Keratinocyte (primary cell): ENCODE measurements around the gene RBM26. TPM values are rescaled to one million over a fixed set of nuclear protein-coding genes. Genes with fewer than 3 reads are reported as not detected.

Experiments used
- DNase-seq: peaks from one replicate; pipeline ENCODE4 v3.0.0-alpha.2; 2011; ENCODE audit warnings: low read depth, missing footprints, low spot score
- FAIRE-seq: peaks from 2 replicates; lab custom pipeline; 2011; peaks lifted over from hg19 to GRCh38; lab: Jason Lieb, UNC
- H2AFZ ChIP-seq: 2 replicates; pipeline ENCODE4 v1.6.0; 2012; ENCODE audit warnings: low read length, control low read depth, inconsistent platforms; ENCODE audit not compliant: control insufficient read depth
- H3K27ac ChIP-seq: 2 replicates; pipeline ENCODE4 v1.5.1; 2011; ENCODE audit warnings: low read length; ENCODE audit not compliant: control insufficient read depth, insufficient read depth
- H3K27me3 ChIP-seq: 3 replicates; pipeline ENCODE4 v1.6.0; 2011; ENCODE audit warnings: low read length; ENCODE audit not compliant: control insufficient read depth, insufficient read depth; ENCODE audit errors: extremely low read depth
- H3K36me3 ChIP-seq, 2 experiments: 2 replicates in 1 of 2; 3 replicates in 1 of 2; pipeline ENCODE4 v1.5.1; 2011; ENCODE audit warnings: low read length in 2 of 2, mild to moderate bottlenecking in 1 of 2; ENCODE audit not compliant: control insufficient read depth in 2 of 2, insufficient read depth in 2 of 2; ENCODE audit errors: extremely low read depth in 1 of 2
- H3K4me1 ChIP-seq: 3 replicates; pipeline ENCODE4 v1.5.1; 2011; ENCODE audit warnings: low read length; ENCODE audit not compliant: control insufficient read depth, insufficient read depth; ENCODE audit errors: extremely low read depth
- H3K4me2 ChIP-seq: 3 replicates; pipeline ENCODE4 v1.6.0; 2011; ENCODE audit warnings: low read depth, low read length; ENCODE audit not compliant: control insufficient read depth, insufficient read depth; ENCODE audit errors: extremely low read depth
- H3K4me3 ChIP-seq, 3 experiments: fragments of 200-600 bp in 1 of 3; sonication (generic) in 1 of 3; 2 replicates in 2 of 3; 3 replicates in 1 of 3; pipeline ENCODE4 v1.5.1; 2011 to 2016; ENCODE audit warnings: low read length in 3 of 3, mild to moderate bottlenecking in 3 of 3, control low read depth in 2 of 3, inconsistent platforms in 1 of 3, low read depth in 1 of 3, mixed read lengths in 1 of 3, mixed run types in 1 of 3, moderate library complexity in 1 of 3; ENCODE audit not compliant: control insufficient read depth in 2 of 3, insufficient read depth in 2 of 3; ENCODE audit errors: extremely low read depth in 1 of 3
- H3K79me2 ChIP-seq: 2 replicates; pipeline ENCODE4 v1.6.0; 2012; ENCODE audit warnings: low read length; ENCODE audit not compliant: control insufficient read depth, insufficient read depth
- H3K9ac ChIP-seq: 3 replicates; pipeline ENCODE4 v1.6.0; 2011; ENCODE audit warnings: low read length; ENCODE audit not compliant: control insufficient read depth, insufficient read depth; ENCODE audit errors: extremely low read depth
- H3K9me1 ChIP-seq: 3 replicates; pipeline ENCODE4 v1.6.0; 2011; ENCODE audit warnings: low read length; ENCODE audit not compliant: control insufficient read depth, insufficient read depth; ENCODE audit errors: extremely low read depth
- H3K9me3 ChIP-seq: 2 replicates; pipeline ENCODE4 v1.5.1; 2012; ENCODE audit warnings: low read depth, low read length; ENCODE audit not compliant: control insufficient read depth
- H4K20me1 ChIP-seq: 3 replicates; pipeline ENCODE4 v1.6.0; 2011; ENCODE audit warnings: low read length; ENCODE audit not compliant: control insufficient read depth, insufficient read depth; ENCODE audit errors: extremely low read depth
- EZH2 ChIP-seq: IDR thresholded peaks from one replicate; pipeline ENCODE4 v1.6.1; 2012; ENCODE audit warnings: inconsistent platforms, mild to moderate bottlenecking, low read length, moderate library complexity
- dilution Hi-C: fragments of 300-500 bp; cut with MboI; formaldehyde crosslinking; loops from one replicate; pipeline ENCODE4 v1.7.0; 2020; ENCODE audit warnings: low sequenced_read_pairs; ENCODE audit not compliant: extremely low pct_ligation_motif_present
- polyA plus RNA-seq, 5 experiments: library from polyadenylated mRNA; depleted of rRNA in 3 of 5; stranded (reverse) in 3 of 5; stranded (forward) in 1 of 5; unstranded in 1 of 5; fragments of >200 nt; gene quantifications; 1 replicate in 1 of 5; 2 replicates in 3 of 5; 3 replicates in 1 of 5; pipeline versions ENCODE4 v1.2.1 to v1.2.3, GENCODE V29; 2011 to 2012; ENCODE audit warnings: missing spikeins in 2 of 5, low read depth in 1 of 5, low replicate concordance in 1 of 5
- TF ChIP-seq, protein P1 (sequence below), 3 experiments: IDR thresholded peaks in 1 of 3; conservative IDR thresholded peaks in 1 of 3; optimal IDR thresholded peaks in 1 of 3; 2 replicates in 2 of 3; 3 replicates in 1 of 3; pipeline versions ENCODE3 to v1.5.1; 2011; ENCODE audit warnings: low read length in 3 of 3, mild to moderate bottlenecking in 3 of 3, moderate library complexity in 2 of 3, control low read depth in 1 of 3, inconsistent platforms in 1 of 3; ENCODE audit not compliant: insufficient read depth in 2 of 3; ENCODE audit errors: extremely low read depth in 1 of 3

RBM26 gene
- polyA plus RNA-seq, 1 donor (not counting 4 experiments of a cell fraction or from before 2014, with no cell fraction given): 28.4 TPM

DNA sequence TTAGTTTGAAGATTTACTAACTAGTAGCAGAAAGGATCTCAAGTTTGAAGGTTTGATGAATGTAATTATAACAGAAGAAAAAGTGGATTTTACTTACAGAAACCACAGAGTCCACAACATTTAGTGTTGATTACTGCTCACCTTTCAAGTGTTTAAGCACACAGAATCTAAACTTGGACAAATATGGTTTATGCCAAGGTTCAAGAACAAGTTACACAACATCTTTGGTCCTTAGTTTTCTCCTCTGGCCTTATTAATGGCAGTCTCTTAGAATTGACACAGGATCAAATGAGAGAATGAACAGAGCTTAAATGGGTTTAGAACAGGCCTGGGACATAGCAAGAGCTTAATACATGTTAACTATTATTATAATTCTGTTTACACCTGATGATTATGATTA is 133.0 kb downstream of the RBM26 start:
- Histone ChIP-seq H3K4me2 (no peak overlapping the region), H3K4me3 (no peak overlapping the region), H3K27me3 (no peaks in the 10 kb centered on the region), H4K20me1 (no peaks in the 10 kb centered on the region), H3K27ac (no peak overlapping the region), H2AFZ (no peak overlapping the region), H3K9ac (no peak overlapping the region), H3K9me1 (no peaks in the 10 kb centered on the region), H3K4me1 (no peaks in the 10 kb centered on the region), H3K9me3 (no peaks in the 10 kb centered on the region), H3K36me3 (no peaks in the 10 kb centered on the region), H3K79me2 (no peaks in the 10 kb centered on the region)
- TF ChIP-seq EZH2: no peak
- TF ChIP-seq, protein P1, sequence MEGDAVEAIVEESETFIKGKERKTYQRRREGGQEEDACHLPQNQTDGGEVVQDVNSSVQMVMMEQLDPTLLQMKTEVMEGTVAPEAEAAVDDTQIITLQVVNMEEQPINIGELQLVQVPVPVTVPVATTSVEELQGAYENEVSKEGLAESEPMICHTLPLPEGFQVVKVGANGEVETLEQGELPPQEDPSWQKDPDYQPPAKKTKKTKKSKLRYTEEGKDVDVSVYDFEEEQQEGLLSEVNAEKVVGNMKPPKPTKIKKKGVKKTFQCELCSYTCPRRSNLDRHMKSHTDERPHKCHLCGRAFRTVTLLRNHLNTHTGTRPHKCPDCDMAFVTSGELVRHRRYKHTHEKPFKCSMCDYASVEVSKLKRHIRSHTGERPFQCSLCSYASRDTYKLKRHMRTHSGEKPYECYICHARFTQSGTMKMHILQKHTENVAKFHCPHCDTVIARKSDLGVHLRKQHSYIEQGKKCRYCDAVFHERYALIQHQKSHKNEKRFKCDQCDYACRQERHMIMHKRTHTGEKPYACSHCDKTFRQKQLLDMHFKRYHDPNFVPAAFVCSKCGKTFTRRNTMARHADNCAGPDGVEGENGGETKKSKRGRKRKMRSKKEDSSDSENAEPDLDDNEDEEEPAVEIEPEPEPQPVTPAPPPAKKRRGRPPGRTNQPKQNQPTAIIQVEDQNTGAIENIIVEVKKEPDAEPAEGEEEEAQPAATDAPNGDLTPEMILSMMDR (optimal IDR thresholded peaks at IDR 0.05 in 1 of 3, IDR thresholded peaks at IDR 0.05 in 1 of 3, conservative IDR thresholded peaks at IDR 0.05 in 1 of 3; ENCODE audit: extremely low read depth in 1 of 3, insufficient read depth in 2 of 3, low read length in 3 of 3): no peak
- dilution Hi-C loops: no loop called here
- DNase-seq (no peak), FAIRE-seq (no peak)

DNA sequence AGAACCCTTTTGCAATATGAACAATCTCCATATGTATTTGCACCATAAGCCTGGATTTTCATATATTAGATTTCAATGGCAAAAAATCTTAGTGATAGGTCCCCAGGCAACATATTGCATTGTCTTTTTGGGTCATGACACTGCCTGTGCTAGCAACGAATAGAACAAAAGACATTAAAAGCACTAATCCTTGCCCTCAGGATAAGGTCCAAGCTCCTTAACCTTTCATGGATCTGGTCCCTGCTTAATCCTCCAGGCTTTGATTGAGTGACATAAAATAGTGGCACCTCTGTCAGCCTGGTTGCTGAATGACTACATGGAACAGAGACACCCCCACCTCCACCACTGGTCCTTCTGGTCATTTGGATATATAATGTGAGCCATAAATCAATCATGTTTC is 134.4 kb downstream of the RBM26 start:
- Histone ChIP-seq H3K4me1 (no peaks in the 10 kb centered on the region), H4K20me1 (no peaks in the 10 kb centered on the region), H3K4me2 (no peak overlapping the region), H3K9me1 (no peaks in the 10 kb centered on the region), H3K4me3 (no peak overlapping the region), H2AFZ (no peak overlapping the region), H3K79me2 (no peaks in the 10 kb centered on the region), H3K27me3 (no peaks in the 10 kb centered on the region), H3K9me3 (no peaks in the 10 kb centered on the region), H3K27ac (no peak overlapping the region), H3K9ac (no peak overlapping the region), H3K36me3 (no peaks in the 10 kb centered on the region)
- DNase-seq (no peak), FAIRE-seq (no peak)
- no peak for TF ChIP-seq EZH2
- TF ChIP-seq, protein P1 (optimal IDR thresholded peaks at IDR 0.05 in 1 of 3, IDR thresholded peaks at IDR 0.05 in 1 of 3, conservative IDR thresholded peaks at IDR 0.05 in 1 of 3; ENCODE audit: extremely low read depth in 1 of 3, insufficient read depth in 2 of 3, low read length in 3 of 3): no peak
- dilution Hi-C loops: no loop called here
